GM19467 (cell line): Measurements from ENCODE around the gene F5.

Source experiments
- ATAC-seq: cut with Tn5 transposase; IDR thresholded peaks from one replicate; pipeline ENCODE4 v1.9.1; 2021; ENCODE audit warnings: mild to moderate bottlenecking, moderate library complexity; ENCODE audit not compliant: unreplicated experiment

F5 gene

DNA sequence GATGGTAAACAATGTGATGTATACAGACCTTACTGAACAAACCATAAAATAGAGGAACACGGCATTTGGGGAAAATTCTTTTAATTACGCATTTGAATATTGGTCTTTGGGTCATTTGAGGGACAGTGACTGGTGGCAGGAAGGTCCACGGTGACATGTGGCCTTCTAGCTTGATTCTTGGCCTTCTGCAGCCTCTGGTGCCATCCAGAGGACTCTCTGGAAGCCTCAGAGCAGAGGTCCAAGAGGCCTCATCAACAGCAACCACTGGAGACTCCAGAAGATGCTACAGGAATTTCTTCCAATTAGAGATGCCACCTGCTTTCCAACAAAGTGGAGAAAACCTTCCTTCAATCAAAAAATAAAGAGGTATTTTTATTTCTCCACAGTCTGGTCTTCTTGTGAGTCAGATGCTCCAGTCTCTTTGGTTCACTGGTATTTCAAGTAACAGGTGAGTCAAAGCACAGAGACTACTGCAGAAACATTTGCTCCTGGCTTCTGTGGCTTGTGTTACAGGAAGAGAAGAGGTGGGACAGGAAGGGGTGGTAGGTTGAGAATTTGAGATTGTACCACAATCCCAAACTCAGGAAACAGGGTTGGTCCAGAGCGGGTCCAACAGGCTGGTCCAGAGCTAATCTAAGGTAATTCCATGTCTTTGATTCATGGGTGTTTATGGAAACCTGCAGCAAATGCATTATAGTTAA is 2.7 kb upstream of the F5 start:
- ATAC-seq: no peak

DNA sequence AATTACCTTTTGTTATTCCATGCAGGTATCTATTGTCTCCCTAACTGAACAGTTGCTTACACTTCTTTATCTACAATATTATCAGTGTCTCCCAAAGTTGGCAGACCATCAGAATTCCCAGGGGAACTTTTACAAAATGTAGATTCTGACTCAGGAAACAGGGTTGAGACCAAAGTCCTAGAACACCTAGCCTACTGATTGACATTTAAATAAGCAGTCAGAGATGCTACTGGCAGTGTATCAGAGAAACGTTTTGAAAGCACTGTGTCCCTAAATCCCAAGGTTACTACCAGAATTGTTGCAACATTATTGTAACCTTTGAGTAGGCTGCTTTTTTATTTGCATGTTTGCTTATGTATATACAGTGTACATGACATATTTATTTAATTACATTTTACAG is 1.8 kb upstream of the F5 start:
- no peak for ATAC-seq

DNA sequence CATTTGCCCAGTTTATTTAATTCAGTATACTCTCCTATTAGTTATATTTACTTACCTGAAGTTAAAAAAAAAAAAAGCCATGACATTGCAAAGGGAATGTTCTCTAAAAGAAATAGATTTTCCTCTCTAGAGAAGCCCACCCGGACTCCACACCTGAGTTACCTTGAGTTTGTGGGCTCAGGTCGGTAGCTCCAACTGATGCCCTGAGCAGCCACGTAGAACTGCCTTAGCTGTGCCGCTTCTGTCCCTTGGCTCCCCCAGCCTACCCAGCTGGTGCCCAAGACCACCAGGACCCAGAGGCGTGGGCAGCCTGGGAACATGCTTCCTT is 250 bp downstream of the F5 start:
- peak; percentile 15 for ATAC-seq

DNA sequence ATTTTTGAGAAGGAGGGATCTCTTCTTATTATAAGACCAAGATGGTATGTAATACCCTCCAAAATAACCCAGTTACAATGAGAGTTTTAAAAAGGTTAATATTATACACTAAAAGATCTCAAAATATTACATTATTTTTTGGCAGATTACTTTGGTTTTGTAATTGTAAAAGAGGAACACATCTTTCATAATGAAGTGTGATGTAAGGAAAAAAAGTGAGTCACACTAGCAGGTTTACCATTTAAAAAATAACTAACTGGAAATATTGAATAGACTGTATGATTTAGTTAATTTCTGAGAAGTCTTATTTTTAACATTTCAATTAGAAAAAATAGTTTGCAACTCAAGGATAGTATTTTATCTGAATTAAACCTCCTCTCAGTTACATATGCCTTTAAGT is 1.1 kb downstream of the F5 start:
- no peak for ATAC-seq

DNA sequence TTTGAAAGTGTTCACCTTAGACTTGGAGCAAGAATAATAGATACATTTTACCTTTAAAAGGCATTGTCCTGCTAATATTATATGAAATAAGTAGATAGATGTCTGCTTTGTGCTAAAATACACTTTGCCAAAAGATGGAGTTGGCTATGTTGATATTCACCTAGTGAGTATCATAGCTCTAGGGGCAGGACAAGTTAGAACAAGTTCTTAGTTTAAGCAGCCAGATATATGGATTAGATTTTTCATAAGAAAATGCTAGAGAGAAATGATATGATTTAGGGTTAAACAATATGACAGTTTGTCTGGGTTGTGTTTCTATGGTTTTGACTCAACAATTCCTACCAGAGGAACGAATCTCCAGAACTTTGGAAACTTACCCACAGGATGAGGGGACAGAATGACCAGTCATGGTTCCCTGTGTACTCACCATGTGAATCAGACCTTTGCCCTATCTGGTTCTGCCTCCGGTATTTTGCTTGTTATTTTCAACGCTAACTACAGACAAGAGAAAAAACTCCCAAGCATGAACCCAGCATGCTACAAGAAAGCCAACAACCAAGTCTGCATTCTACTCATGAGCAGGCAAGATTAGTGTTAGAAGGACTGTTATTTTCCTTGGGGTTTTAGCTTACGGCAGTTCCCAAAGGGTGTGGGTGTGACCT is 1.7 kb downstream of the F5 start:
- ATAC-seq: no peak

DNA sequence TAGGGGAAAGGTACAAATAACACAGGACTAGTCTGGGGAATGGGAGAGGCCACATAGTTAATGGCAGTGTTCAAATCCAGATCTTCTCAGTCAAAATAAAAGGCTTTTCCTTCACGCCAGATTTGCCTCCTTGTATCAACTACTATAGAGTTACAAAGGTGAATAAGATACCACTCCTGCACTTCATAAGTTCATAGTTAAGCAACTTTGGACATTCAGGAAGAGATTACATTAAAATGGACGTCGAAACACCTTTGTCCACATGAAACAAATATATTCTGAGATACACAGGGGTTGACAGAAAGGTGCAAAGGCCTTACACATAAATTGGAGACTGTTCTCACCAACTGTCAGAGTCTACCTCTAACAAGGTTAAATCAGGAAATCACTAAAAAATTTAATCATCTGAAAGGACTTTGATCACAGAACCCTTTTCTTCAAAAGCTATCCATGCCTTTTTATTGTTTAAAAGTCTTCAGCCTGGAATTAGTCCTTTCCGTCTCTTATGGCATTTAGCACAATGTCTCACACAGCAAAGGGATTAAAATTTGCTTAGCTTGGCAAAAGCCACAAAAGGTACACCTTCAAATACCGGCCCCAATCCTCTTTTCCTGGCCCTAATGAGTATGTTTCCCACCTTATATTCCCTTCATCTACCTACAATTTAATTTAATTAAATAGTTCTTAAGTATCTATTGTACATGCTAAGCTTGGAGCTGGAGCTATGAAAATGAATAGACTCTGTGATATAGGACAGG is 8.1 kb downstream of the F5 start:
- no peak for ATAC-seq

DNA sequence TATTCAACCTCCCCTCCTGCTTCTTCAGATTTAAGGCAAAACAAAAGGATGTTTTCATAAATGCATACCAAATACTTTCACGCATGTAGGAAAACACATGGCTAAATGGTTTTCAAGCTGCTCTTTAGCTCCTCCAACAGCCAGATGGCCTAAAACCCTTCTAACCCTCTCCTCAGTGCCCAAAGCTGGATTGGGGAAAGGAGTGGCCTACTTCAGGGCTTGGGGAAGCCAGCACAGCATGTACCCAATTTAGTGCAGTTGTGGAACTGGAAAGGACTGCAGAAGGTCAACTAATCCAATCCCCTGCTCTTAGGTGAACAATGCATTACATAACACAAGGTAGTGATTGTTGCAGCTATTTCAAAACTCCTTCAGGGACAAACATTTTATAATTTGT is 9.3 kb downstream of the F5 start:
- ATAC-seq: no peak

DNA sequence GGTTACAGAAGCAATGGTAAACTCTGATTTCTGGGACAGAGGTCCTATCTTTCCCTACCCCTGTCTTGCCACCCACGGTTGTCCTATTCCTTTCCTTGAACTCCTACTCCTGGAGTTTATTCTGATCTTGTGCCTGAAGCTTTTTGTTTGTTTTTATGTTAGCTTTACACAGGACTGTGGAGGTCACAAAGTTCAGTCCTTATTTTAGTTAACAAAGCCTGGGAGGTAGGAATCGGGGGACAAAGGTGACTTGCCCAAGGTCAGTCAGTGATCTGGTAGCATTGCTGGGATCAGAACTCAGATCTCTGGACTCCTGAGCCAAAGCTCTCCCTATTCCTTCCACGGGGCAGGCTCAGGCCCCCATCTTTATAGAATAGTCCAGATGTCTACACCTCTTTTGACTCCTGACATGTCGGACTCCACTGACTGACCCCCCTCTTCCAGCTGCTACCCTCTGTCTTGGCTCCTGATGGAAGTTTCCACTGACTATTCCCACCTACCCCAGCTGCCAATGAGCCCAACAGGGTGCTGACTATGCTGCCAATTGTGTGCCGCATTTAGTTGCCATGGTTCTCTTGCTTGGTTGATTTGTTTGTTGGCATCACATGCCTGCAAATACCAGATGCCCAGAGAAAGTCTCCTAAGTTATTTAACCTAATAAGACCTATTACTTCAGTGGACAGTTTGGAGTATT is 9.9 kb downstream of the F5 start:
- no peak for ATAC-seq

DNA sequence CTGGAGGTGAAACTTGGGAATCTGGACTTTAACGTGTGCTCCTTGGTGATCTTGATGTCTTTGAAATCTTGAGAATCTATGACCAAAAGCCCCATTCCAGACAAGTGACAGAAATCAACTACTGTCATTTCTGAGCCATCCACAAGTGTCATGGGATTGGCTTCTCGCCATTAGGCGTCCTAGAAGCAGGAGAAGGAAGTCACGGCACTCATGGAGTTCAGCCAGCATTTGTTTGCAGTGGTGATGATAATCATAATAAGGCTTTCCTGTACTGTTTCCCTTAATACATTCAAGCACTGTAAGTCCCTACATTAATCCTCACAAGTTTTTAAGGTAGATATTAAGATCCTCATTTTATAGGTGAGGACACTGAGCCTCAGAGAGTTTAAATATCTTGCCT is 11.9 kb downstream of the F5 start:
- no peak for ATAC-seq

DNA sequence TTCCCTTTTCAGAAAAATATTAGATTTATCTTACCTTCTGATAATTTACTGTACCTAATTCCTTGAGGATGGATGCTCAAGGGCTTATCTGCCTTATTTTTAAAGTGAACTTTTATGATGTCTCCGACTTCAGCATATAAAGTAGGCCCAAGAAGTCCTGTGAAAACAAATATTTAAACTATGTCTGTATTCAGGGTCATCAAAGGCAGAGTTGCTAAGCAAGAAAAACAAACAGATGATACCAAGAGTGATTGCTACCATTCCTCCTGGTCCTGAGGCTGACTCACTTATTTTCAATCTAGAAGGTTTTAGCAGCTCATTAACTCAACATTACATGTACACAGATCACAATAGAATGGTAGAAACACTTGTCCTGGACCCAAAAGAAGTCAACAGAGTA is 14.1 kb downstream of the F5 start:
- no peak for ATAC-seq

DNA sequence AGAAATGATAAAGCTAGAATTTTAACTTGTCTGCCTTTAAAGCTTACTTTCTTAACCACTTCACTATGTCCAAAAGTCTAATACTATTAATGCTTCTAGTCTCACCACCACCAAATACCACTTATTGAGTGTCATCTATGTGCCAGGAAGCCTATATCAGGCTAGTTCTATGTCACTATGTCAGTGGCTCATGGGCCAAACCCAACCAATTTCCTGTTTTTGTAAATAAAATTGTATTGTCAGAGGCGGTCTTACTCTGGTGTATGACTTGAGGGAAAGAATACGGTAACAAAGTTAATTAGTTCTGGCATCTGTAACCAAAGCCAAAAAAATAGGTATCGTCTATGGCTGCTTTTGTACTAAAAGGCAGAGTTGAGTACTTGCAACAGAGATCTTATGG is 14.8 kb downstream of the F5 start:
- no peak for ATAC-seq

DNA sequence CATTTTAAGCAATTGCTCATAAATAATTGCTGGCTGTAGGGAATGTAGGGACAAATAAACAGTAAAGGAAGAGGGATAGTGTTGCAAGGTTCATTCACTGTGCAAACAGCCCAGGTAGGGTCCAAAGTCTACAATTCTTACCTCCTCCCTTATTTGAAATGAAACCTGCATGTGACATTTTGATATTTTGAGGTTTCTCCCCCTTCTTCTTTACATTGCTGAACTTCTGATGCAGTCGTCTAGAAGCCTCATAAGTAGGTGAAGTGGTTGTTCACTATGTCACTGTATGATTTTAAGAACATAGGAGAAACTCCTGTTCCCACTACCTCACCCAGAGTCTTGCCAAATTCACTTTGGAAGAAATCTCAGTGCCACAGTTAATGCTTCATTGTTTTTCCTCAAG is 16.1 kb downstream of the F5 start:
- ATAC-seq: no peak

DNA sequence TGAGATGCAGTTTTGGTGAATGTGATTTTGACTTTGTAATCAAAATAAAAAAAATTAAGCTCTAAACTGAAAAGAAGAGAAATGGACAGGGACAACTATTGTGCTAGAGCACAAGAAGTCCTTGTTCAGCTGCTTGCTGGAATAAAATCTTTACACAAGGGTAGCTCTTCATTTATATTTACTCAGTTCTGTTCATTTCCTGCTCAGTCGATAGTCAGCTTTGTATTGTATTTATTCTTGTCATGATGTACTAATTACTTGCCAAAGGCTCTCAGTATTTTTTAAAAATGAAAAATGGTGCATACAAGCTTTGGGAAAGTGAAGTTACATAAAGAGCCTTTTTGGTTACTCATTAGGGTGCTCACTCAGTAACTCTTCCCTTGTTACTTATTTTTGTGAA is 17.8 kb downstream of the F5 start:
- ATAC-seq: no peak

DNA sequence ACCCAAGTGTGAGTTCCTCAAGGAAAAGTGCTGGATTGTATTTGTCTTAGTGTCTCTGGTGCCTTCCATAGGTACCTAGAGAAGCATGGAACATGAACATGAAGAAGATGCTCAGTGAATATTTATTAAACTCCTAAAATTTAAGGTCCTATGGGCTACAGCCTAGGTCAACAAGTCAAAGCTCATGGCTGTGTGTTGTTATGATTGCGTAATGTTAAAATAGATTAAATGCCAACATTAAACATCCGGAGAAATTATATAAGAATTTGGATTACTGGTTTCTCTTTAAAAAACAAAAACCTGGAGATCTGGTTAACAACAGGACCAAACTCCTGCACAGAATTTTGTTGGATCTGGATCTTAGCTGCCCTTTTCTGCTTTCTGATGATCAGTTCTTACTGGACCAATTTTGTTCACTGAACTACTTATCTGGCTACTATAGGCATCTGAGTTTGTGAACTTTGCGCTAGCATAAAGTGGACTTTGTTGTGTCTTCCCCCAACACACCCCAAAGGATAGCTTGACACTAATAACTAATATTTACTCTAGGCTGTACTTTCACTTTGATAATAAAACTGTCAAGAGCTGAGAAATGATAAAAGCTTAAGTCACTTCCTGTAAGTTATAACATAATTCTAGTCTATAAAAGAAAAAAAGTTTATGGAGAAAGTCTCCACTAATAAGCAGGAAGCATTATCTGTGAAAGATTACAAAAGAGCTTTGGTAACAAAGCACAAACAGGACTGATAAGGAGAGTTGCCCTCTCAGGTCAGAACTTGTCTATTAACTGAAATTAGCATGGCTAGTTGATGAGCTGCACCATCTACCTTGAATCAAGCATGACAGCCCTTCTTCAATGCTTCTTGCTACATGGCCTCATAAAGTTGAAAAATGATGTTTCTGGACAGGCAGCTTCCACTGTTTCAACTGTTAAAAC is 20.7 kb downstream of the F5 start:
- ATAC-seq: no peak

DNA sequence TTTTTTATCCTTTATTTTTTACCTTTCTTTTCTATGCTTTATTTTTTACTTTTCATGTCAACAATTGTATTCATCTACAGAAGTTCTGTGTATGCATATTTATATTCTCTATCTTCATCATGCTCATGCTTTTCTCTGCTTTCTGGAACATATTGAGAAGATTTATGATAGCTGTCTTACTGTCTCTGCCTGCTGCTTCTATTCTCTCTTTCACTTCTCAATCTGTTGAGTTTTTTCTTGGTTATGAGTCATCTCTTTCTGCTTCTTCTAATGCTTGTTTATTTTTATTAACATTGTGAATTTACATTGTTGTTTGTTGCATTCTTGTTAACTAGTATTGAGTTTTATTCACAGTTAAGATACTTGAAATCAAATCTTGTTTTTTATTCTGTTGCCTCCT is 22.6 kb downstream of the F5 start:
- ATAC-seq: no peak

DNA sequence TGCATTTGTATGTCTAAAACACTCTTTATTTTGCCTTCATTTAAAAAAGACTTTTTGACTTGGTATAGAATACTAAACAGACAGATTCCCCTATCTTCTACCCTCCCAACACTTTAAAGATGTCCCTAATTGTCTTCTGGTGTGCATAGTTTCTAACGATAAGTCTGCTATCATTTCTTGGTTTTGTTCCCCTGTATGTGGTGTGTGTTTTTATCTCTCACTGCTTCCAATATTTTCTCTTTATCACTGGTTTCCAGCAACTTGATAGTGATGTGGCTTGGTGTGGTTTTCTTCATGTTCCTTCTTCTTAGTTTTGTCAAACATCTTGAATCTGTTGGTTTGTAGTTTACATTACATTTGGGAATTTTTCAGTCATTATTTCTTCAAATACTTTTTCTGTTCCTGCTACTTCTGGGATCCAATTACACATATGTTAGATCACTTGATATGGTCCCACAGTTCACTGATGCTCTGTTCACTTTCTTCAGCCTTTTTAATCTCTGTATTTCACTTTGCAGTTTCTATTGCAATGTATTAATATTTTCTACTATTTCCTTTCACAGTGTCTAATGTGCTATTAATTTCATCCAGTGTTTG is 23.2 kb downstream of the F5 start:
- no peak for ATAC-seq

DNA sequence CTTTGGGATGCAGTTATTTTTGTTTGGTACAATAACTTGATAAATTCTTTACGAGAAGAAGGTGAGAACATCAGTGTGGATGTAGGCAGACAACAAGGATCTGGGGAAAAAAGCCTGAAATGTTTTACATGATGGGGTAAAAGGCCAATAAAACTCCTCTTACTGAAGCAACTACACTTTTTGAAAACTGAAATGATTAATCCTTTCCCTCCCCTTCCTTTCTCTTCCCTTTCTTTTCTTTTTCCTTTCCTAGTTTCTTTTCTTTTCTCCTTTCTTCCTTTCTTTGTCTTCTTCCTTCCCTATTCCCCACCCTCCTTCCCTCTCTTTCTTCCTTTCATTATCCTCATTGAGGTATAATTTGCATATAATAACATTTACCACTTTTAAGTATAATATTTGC is 24.6 kb downstream of the F5 start:
- no peak for ATAC-seq

DNA sequence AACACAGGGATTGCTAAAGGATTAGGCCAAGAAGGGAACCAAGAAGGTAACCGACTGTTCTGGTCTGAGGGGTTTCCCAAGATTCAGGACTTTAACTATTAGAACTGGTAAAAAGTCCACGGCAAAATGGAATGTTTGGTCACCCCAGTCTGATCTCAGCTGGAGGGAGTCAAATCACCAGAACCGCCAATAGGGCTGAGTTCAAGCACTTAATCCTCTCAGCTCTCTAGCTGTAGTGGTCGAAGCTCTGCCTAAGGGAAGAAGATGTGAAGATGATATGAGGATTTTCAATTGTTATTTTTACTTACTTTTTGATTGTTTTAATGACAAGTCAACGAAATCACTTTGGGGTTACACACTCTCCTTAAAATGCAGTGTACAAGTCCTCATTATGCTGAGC is 29.1 kb downstream of the F5 start:
- no peak for ATAC-seq

DNA sequence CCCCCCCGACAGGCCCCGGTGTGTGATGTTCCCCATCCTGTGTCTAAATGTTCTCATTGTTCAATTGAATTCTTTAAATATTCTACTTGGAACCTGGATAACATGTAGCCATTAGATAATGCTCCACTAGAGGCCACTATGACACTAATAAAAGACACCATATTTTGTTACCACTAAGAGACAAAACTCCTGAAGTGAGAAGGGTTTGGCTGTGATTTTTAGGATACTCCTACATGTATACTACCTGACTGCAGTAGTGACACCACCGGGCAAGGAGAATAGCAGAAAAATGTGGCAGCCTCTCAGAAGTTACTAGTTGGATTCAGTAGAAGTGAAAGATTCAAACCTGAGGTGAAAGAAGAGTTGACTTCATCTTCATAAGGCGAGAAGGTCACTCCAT is 36.0 kb downstream of the F5 start:
- no peak for ATAC-seq

DNA sequence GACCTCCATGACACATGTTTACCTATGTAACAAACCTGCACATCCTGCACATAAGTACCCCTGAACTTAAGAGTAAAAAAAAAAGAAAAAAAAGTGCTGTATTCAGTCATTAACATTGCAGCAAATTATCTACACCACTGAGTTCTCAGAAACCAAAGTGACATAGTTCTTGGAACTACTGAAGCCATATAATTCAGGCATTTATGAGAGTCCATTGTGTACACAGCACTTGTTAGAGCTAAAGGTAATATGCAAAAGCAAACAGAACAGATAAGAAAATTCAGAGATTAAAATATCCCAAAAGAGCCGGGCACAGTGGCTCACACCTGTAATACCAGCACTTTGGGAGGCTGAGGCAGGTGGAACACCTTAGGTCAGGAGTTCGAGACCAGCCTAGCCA is 38.0 kb downstream of the F5 start:
- ATAC-seq: no peak
